Calu3 (cell line): ENCODE results near the gene CNOT10. TPM values are rescaled to one million over a fixed set of nuclear protein-coding genes. Genes with fewer than 3 reads are reported as not detected.

Experiments
- BruUV-seq: library from RNA; stranded (reverse); fragments of 400-500 nt; replicated peaks from 2 replicates; lab custom pipeline; 2021; lab: Mats Ljungman, UMichigan
- CTCF ChIA-PET: fragments of 300-600 bp; sonication (Branson Sonifier 250); formaldehyde crosslinking; loops from one replicate; lab custom pipeline; 2022; ENCODE audit warnings: antibody characterized with exemption; lab: Charles Lee
- DNase-seq: peaks from one replicate; pipeline ENCODE4 v3.0.0; 2022
- H3K27ac Mint-ChIP-seq: one replicate; pipeline ENCODE4 v1.8.0; 2022; ENCODE audit warnings: mixed read lengths; ENCODE audit not compliant: unreplicated experiment
- H3K27me3 Mint-ChIP-seq: one replicate; pipeline ENCODE4 v1.8.0; 2022; ENCODE audit warnings: mixed read lengths; ENCODE audit not compliant: unreplicated experiment
- H3K36me3 Mint-ChIP-seq: one replicate; pipeline ENCODE4 v1.8.0; 2022; ENCODE audit warnings: mild to moderate bottlenecking, moderate library complexity, mixed read lengths; ENCODE audit not compliant: insufficient read depth, unreplicated experiment
- H3K4me1 Mint-ChIP-seq: one replicate; pipeline ENCODE4 v1.8.0; 2022; ENCODE audit warnings: mild to moderate bottlenecking, low read depth, mixed read lengths; ENCODE audit not compliant: unreplicated experiment
- H3K4me3 Mint-ChIP-seq: one replicate; pipeline ENCODE4 v1.8.0; 2022; ENCODE audit warnings: mild to moderate bottlenecking, low read depth, moderate library complexity, mixed read lengths; ENCODE audit not compliant: unreplicated experiment
- H3K9me3 Mint-ChIP-seq: one replicate; pipeline ENCODE4 v1.8.0; 2022; ENCODE audit warnings: low read depth, mixed read lengths; ENCODE audit not compliant: unreplicated experiment
- intact Hi-C: fragments of 100-400 bp; cut with micrococcal nuclease; formaldehyde crosslinking; loops from one replicate; pipeline ENCODE4 v1.10.0; 2022; ENCODE audit not compliant: unreplicated experiment
- total RNA-seq: library from RNA; stranded (reverse); gene quantifications from 2 replicates; pipeline ENCODE4 v1.2.3, GENCODE V29; 2022
- TF ChIP-seq, protein P1 (sequence below): fragments of 200-600 bp; IDR thresholded peaks from one replicate; pipeline ENCODE4 v1.8.0; 2022; ENCODE audit warnings: antibody characterized with exemption; ENCODE audit not compliant: unreplicated experiment

The CNOT10 gene
- total RNA-seq, 1 experiment from 2014 or later: 41.4 TPM

DNA sequence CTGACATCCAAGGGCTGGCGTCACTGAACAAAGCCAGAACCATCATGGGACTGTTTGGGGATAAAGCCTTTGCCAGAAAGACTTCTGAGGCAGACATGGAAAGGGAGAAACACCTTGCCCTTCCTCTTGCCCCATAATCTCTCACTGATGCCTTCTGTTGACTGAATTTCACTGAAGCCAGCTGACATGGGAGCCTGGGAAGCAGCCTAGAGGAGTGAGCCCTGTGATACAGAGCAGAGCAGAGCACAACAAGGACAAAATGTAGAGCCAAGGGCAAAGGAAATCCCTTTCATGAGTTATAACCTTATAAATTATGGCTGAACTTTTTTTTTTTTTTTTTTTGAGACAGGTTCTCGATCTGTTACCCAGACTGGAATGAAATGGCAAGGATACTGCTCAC is 9.8 kb upstream of the CNOT10 start:
- CTCF ChIA-PET: interaction anchor here (0.7 kb wide), 1 partner anchor 55 kb away, joined by 10 read pairs; no protein-coding TSS in a partner anchor
- no peak overlapping the region for H3K4me3 Mint-ChIP-seq
- TF ChIP-seq, protein P1, sequence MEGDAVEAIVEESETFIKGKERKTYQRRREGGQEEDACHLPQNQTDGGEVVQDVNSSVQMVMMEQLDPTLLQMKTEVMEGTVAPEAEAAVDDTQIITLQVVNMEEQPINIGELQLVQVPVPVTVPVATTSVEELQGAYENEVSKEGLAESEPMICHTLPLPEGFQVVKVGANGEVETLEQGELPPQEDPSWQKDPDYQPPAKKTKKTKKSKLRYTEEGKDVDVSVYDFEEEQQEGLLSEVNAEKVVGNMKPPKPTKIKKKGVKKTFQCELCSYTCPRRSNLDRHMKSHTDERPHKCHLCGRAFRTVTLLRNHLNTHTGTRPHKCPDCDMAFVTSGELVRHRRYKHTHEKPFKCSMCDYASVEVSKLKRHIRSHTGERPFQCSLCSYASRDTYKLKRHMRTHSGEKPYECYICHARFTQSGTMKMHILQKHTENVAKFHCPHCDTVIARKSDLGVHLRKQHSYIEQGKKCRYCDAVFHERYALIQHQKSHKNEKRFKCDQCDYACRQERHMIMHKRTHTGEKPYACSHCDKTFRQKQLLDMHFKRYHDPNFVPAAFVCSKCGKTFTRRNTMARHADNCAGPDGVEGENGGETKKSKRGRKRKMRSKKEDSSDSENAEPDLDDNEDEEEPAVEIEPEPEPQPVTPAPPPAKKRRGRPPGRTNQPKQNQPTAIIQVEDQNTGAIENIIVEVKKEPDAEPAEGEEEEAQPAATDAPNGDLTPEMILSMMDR: no peak
- no peaks in the 10 kb centered on the region for H3K9me3 Mint-ChIP-seq
- no peak for DNase-seq
- intact Hi-C loops: no loop called here
- no TSS peak for BruUV-seq
- H3K27ac Mint-ChIP-seq: no peak overlapping the region
- H3K4me1 Mint-ChIP-seq: no peaks in the 10 kb centered on the region
- H3K27me3 Mint-ChIP-seq: peaks cover 9% of the 10 kb centered on the region
- H3K36me3 Mint-ChIP-seq: no peaks in the 10 kb centered on the region

DNA sequence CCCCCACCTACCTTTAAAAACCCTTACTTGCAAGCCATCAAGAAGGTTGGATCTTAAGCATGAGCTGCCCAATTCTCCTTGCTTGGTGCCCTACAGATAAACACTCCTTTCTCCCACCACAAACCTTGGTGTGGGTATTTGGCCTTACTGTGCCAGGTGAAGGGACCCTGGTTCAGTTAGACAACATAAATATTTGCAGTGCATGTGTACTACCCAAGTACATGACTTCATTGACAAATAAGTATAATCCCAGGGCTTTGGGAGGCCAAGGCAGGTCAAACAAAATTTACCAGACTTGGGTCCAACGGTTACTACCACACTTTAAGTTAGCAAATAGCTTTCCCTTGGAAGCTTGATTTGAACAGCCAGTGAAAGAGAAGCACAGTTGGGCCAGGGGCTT is 9.3 kb upstream of the CNOT10 start:
- H3K27me3 Mint-ChIP-seq: peaks cover 8% of the 10 kb centered on the region
- intact Hi-C loops: no loop called here
- no TSS peak for BruUV-seq
- TF ChIP-seq, protein P1: no peak
- H3K4me1 Mint-ChIP-seq: no peaks in the 10 kb centered on the region
- DNase-seq: no peak
- CTCF ChIA-PET: interaction anchor here (0.7 kb wide), 1 partner anchor 56 kb away, joined by 10 read pairs; no protein-coding TSS in a partner anchor
- H3K27ac Mint-ChIP-seq: no peak overlapping the region
- no peak overlapping the region for H3K4me3 Mint-ChIP-seq
- H3K36me3 Mint-ChIP-seq: no peaks in the 10 kb centered on the region
- H3K9me3 Mint-ChIP-seq: no peaks in the 10 kb centered on the region

DNA sequence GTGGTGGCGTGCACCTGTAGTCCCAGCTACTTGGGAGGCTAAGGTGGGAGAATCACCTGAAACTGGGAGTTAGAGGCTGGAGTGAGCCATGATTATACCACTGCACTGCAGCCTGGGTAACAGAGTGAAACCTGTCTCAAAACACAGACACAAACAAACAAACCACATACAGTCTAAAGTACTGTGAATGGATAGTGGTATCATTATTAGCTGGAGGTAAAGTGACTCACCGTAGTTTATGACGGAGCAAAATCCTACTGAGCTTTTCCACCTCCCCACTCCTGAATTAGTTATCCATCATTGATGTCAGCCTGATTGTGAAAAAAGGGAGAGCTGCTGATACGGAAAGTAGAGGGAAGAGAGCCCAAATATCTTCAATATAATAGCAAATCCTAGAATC is 3.2 kb upstream of the CNOT10 start:
- DNase-seq: no peak
- intact Hi-C loops: no loop called here
- Mint-ChIP-seq H3K4me3 (no peak overlapping the region), H3K4me1 (peaks cover 8% of the 10 kb centered on the region), H3K27ac (no peak overlapping the region), H3K36me3 (peaks cover 23% of the 10 kb centered on the region), H3K27me3 (peaks cover 8% of the 10 kb centered on the region), H3K9me3 (no peaks in the 10 kb centered on the region)
- BruUV-seq: no TSS peak
- TF ChIP-seq, protein P1: no peak
- CTCF ChIA-PET: no interaction called here

DNA sequence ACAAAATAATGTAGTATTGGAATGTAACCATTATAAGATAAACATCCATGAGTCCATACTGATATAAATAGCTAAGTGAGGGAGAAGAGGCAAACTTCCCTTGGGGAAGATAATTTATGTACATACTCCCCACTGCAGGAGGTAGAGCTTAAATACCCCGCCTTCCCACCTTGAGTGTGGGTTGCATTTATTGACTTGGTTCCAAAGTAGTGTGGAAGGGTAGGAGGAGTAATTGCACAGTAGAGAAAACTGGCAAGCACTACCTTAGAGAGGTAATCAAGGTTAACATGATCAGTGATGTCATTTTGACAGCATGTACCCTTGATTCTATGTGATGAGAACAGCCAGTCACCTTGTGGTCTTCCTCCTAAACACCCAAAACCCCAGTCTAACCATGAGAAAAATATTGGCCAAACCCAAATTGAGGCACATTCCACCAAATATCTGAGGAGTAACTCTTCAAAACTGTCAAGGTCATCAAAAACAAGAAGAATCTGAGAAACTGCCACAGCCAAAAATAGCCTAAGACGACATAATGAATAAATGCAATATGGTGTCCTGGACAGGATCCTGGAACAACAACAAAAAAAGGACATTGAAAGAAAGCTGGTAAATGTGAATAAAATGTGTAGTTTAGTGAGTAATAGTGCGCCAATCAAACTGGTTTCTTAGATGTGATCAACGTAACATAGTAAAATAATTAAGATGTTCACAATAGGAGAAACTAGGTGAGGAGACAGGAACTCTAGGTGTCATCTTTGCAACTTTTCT is 774 bp upstream of the CNOT10 start:
- CTCF ChIA-PET: no interaction called here
- Mint-ChIP-seq H3K27ac (peak overlapping the region; percentile 61), H3K9me3 (no peaks in the 10 kb centered on the region), H3K27me3 (no peaks in the 10 kb centered on the region), H3K4me1 (peaks cover 18% of the 10 kb centered on the region), H3K36me3 (peaks cover 23% of the 10 kb centered on the region), H3K4me3 (peak overlapping the region; percentile 95)
- no peak for DNase-seq
- no TSS peak for BruUV-seq
- intact Hi-C loops: no loop called here
- TF ChIP-seq, protein P1: no peak
